Stimulated activated naive CD8-positive, alpha-beta T cell treated with anti-CD3 and anti-CD28 coated beads, Interleukin-15, Interleukin-2, amounts not matched to agents 100 U/mL and 50 U/mL, for 24 hours (primary cell): ENCODE measurements around the gene WNK2.
A peak's percentile ranks its signal among the peaks of the same experiment; 100 is the strongest.

Experiments
- ATAC-seq: fragments of 150-1000 bp; cut with Tn5 transposase; one replicate; pipeline ENCODE4 v1.10.0; 2021
- DNase-seq: peaks from one replicate; pipeline ENCODE4 v3.0.0; 2021

The WNK2 gene

DNA sequence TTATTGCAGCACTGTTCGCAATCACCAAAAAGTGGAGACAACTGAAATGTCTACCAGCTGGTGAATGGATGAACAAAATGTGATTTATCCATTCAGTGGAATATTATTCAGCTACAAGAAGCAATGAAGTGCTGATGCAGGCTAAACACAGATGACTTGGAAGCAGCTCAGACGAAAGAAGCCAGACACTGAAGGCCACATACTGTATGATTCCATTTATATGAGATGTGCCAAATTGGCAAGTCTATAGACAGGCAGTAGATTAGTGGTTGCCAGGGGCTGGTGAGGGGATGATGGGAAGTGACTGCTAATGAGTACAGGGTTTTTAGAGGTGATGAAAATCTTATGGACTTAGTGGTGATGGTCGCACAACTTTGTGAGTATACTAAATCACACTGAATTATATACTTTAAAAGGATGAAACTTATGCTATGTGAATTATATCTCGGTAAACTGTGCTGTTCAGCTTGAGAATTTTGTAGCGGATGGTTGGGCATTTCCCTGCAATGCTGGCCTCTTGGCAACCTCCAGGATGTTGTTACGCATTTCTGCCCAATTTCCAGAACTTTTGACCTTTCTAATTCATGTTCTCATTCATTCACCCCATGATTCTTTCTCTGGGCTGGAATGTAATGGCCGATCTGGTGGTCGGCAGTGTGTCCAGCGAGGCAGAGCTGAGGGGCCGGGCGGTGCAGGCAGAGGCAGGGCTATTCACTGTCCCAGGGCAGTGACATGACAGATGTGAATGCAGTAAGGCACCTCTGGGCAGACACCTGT lies 22.0 kb upstream of the WNK2 start:
- DNase-seq (no peak), ATAC-seq (no peak)

DNA sequence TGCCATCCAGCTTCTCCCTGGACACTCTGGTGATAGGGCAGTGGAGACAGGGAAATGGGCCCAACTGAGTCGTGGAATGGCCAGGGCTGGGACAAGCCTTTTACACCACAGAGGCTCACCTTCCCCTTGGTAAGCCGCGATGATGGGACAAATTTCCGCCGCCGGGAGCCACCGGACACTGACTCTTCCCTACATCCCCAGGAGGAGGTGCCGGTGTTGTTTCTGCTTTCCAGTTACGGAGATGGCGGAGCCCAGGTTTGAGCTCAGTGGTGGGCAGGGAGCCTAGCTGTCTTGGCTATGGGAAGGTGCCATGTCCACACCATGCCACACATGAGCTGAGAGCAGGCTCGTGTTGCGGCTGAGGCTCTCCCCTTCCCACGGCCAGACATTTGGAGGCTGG lies 19.9 kb upstream of the WNK2 start:
- no peak for DNase-seq
- no peak for ATAC-seq

DNA sequence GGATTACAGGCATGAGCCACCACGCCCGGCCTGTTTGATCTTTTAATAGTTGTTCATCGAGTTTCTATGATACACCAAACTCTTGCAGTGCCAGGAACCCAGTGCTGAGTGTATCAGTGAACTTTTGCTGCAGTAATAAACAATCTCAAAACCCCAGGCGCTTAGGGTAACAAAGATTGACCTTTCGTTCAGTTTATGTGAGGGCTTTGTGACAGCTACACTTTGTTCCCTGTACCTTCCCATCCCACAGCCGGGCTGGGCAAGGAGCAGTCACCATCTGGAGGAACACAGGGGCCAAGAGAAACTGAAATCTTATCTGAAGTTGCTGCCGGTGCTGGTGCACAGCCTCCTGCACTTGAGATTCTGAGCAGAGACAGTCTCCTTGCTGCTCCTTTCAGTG lies 17.2 kb upstream of the WNK2 start:
- ATAC-seq (no peak), DNase-seq (no peak)

DNA sequence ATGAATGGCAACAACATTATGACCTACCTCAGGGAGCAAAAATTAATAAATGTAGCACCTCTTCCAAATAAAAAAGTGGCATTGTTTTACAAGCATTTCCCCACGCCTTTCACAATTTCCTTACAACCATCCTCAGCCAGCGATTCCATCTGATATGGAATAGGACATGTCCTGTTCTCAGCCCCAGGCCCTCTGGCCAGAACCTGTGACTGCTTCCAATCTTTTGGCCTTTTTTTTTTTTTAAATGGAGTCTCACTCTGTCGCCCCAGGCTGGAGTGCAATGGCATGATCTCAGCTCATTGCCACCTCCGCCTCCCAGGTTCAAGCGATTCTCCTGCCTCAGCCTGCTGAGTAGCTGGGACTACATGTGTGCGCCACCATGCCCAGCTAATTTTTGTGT lies 16.8 kb upstream of the WNK2 start:
- DNase-seq, result no peak
- ATAC-seq, result no peak

DNA sequence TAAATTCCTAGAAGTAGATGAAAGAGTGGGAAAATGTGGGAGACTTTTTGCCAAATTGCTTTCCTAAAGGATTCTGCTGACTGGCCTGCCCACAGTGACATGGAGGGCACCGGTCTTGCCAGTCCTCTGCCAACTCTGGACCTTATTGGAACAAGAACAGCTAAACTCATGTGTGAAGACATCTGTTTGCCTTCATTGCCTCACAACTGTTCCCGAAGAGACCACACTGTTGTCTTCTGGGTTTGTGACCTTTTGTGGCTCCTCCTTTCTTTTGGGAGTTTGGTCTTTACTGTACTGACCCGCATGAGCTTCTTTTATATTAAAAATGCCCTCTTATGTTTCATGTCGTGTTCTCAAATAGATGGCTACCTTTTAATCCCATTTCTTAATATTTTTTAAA lies 16.1 kb upstream of the WNK2 start:
- ATAC-seq (no peak), DNase-seq (no peak)

DNA sequence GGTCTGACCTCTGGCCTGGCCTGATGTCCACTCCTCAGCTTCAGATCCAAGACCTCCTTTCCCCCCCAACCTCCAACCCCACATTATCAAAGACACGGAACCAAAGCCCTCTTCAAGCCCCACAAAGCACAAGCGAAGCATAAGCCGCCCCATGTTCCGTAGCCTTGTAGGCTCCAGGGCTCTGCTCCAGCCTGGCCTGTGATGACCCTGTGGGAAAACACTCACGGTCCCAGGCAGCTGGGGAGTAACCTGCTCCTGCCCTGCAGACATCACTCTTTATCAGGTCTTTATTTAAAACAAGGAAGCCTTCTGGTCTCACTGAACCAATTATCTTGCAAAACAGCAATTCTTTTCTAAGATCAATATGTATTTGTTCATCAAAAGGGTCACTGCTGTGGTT lies 15.4 kb upstream of the WNK2 start:
- ATAC-seq, result no peak
- no peak for DNase-seq

DNA sequence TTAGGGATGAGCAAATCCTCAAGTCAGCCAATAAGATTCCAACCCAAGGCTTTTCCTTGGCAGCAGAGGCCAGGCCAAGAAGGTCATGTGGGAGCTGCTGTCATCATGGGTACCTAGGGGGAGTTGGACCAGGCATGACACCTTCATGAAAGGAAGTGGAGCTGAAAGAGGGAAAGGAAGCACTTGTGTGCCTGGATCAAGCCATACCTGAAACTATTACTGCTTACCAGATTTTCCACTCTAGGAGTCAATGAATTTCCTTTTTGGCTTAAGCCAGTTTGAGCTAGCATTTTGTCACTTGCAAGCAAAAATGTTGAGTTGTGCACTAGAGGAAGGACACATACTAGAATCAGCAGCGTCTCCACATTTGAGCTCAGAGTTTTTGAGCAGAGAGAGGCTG lies 14.5 kb upstream of the WNK2 start:
- DNase-seq, result no peak
- no peak for ATAC-seq

DNA sequence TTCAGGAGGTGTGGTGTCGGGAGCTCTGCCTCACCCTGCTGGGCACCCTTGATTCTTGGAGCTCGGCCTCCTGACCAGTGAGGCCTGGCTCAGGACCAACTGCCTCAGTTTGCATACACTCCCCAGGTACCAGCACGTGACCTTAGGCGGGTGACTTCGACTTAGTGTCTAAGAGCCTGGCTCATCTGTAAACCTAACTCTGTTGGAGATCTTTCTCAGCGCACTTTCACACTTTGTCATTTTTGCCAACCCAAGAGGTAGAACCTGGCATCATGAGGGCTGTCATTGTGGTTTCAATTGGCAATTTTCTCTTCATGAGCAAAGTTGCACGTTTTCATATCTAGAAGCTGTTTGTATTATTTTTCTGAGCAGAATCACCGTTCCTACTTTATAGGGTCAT lies 13.4 kb upstream of the WNK2 start:
- peak; percentile 37 for ATAC-seq
- DNase-seq, result no peak

DNA sequence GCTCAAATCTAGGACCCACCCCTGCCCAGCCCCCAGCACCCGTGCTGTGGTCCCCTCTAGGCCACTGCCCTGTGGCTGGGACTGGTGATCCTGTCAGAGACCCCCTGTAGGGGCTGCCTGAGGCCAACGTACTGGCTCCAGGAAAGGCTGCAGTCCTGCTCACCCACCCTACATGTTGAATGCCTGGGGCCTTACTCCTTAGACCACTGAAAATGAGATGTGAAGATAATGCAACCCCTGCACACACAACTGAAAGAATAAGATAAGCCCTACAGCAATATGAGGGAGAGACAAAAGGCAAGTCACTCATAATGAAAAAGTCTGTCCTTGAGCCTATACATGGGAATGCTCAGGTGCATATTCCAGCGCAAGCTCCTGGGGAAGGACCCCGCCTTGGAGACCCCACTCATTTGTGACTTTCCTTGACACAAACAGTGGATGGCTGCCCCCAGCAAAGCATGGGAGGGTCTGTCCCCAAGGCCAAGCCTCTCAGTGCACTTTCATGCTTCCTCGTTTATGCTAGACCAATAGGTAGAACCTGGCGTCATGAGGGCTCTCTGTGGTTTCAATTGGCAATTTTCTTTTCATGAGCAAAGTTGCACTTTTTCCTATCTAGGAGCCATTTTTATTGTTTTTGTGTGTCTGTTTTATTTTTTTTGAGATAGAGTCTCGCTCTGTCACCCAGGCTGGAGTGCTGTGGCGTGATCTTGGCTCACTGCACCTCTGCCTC lies 12.5 kb upstream of the WNK2 start:
- no peak for DNase-seq
- ATAC-seq, result no peak

DNA sequence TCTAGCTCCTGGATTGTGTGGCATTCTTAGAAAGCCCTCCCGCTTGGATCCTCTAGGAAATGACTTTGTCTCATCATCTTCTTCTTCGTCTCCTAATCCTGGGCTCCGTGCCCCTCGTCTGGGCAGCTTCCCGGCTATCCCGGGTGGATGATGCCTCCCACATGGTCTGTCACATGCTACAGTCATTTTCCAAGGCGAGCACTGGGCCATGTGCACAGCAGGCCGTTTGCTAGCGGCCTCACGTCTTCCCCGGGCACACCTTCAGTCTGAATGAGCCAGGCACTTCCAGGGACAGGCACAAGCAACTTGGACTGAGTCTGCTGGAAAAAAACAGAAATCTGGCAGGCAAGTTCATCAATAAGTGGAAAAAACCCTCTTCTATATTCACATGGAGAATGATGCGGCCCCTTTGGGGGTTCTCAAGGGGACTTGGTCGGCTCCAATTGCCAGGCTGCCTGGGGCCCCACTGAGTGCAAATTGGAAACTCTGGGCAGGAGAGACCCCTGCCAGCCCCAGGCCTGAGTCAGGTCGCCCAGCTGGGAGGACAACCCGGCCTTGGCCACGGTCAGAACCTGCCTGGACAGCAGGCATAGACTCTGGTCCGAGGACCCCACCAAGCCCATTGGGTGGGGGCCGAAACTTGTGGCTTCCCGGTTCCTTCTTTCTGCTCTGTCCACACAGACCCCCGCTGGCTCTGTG lies 11.1 kb upstream of the WNK2 start:
- DNase-seq (no peak), ATAC-seq (no peak)

DNA sequence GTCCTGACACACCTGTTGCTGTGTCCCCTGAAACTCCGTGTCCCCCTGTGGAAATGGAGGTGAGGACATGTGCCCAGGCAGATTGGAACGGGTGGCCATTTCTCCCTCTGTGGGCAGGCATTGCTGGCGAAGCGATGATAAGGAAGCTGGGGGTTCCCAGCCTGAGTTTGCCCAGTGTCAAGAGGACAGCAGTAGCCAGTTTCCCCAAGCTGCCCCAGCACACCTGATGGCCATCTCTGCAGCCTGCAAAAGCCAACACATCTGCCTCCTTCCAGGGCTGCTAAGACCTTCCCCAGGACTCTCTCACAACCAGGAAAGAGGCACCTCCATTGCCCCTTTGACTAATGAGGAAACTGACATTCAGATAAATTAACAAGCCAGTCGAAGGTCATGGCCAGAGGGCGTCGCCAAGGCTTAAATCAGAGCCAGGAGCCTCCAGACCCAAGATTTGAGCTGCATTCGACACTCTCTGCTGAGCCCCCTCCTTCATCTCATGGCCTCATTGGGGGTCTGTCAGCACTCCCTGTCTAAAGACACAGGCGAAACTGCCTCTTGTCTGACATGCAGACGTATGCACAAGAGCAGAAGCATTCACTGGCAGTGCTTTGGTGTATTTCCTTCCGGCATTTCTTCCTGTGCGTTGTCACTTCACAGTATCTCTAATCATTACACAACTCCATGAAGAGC lies 10.4 kb upstream of the WNK2 start:
- DNase-seq (no peak), ATAC-seq (no peak)

DNA sequence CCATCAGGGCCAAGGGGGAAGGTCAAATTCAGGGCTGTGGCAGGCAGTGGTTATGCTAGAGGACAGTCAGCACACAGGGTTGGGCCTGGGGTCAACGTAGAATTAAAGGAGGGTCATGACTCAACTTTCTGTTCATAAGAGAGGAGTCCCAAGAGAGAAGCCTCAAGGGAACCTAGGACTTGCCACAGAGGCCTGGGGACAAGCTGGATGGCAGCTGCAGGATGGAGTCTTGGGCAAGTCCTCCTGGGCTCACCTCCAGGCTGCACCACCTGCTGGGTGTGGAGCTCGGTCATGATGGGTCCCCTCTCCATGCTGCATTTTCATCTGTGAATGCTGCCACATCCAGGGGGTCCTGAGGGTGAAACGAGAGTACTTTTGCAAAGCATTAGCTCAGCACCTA lies 9.0 kb upstream of the WNK2 start:
- no peak for DNase-seq
- ATAC-seq, result no peak

DNA sequence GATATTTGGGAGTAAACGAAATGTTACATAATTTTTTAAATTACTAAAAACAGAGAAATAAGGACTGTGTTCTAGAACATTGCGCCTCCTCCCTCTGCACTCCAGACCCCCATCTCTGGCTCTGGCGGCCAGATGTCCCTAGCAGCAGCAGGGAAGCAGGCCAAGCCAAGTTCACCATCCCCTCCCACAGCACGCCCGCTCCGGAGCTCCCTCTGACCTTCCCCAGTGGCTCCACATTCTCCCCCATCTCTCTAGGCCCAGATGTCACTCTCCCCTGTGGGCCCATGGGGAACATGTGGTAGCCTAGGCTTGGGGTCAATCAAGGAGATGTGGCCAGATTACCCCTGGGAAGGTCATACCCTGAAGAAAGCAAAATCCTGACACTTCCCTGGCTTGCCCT lies 6.3 kb upstream of the WNK2 start:
- ATAC-seq (no peak), DNase-seq (no peak)

DNA sequence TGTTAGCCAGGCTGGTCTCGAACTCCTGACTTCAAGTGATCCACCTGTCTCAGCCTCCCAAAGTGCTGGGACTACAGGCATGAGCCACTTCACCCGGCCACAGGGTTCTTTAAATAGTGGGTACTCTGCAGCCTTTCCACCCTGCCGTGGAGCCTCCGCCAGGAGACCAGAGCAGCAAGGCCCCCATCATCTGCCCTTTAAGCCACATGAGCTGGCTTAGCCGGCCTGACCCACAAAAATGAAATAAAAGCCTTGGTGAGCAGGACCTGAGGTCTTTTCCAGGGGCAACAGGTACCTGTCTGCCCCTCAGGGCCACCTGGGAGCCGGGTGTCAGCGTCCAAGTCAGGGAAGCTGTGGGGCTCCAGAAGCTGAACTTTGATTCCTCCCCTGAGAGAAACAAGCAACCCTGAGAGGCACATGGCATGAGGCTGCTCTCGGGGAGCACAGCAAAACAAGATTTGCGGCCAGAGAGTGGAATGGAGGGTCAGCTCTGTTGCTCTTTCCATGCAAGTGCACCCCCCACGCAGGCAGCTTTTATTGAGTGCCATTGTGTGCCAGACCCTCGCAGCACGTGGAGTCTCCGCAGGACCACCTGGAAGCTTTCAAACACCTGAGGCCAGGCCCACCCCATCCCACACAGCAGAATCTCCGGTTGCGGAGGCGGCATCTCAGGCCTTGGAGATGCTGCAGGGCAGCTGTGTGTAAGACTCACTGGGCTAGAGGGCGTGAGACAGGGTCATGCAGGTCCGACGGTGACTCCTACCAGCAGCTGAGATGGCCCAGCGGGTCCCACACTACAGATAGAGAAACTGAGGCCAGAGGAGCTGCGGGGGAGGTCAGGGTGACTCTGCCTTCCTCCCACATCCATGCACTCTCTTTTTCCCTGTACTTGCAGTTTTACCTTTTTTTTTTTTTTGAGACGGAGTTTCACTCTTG lies 4.8 kb upstream of the WNK2 start:
- ATAC-seq (no peak), DNase-seq (no peak)

DNA sequence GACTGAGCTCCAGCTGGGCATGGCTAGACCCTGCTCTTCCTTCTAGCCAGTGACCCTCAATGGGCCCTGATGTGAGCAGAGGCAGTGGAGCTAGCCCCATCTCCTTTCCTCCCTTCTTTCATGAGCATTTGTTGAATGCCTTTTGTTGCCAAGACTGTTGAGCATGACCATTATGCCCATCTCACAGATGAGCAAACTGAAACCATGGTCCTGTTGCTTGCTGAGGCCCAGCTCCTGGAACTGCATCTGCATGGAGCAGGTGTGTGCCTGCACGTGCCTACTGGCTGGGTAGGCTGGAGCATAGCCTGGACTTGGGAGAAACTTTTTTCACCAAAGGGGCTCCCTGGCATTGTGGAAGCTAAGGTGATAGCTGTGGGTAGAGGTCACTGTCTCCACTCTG lies 3.0 kb upstream of the WNK2 start:
- ATAC-seq, result no peak
- no peak for DNase-seq

DNA sequence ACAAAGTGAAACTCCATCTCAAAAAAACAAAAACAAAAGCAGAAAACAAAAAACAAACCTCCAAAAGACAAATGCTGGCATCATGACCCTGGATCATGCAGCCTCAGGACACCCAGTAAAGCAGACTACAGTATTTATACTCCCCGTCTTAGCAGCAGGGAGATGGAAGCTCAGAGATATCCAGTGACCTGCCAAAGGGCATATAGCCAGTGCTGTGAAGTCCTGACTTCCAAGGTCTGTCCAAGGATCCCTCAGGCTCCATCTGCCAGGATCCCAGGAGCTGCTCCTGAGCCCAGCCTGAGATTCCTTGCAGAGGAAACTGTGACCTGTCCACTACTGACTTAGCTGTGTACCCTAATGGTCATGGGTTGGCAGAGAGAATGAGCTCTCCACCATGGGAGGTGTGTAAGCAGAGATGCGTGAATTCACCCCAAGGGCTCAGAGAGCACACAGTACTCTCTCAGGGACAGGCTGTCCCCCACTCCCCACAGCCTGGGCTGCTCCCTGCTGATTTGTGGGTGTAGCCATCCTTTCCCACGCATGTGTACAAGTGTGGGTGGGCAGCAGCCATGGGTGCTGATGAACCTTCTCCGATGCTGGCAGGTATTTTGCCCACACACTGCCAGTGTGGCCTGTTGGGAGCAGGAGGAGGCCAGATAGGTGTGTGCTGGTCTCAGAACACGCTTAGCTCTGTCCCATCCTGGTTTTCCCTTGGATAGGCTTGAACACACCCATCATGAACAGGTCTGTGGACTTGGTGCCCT lies 2.1 kb upstream of the WNK2 start:
- no peak for DNase-seq
- no peak for ATAC-seq

DNA sequence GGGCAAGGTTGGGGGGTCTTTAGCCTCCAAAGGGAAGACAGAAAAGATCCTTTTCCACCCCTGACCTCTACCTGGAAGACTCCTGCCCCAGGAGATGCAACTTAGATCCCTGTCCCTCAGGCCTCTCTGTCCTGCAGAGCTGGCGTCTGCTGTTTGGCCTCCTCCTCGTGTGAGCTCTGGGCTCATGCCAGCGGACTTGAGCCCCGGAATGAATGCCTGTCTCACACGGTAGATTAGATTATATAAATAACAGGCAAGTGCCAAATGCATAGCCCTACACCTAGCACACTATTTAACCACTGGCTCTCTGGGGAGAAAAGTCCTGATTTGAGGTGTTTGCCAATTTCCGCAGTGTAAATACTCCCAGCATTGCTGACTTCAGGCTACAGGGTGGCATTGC lies 1.4 kb upstream of the WNK2 start:
- DNase-seq, result no peak

DNA sequence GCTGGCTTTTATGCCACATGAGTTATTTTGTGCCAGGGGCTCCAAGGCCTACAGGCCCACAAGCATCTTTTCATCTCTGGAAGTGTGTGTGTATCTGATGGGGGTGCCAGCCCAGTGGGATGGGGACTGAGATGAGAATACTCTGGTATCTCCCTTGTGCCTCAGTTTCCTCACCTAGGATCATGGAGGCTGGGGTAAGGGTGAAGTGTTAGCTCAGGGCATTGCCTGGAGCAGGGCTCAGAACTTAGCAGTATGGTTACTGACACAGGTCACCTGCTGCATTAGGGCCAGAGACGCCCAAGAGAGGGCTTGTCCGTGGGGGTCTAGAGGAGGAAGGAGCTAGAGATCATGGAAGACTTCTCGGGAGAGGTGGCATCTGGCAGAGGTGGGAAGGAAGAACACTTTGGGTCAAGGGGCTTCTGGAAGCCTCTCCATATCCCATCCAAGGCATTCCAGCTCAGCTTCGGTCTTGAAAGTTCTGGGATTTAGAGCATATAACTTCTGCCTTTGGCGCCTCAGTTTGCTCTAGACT lies 742 bp upstream of the WNK2 start:
- DNase-seq (no peak), ATAC-seq (no peak)

More for the DNA sequence above, 1.4 kb upstream of the WNK2 start:
- no peak for ATAC-seq

DNA sequence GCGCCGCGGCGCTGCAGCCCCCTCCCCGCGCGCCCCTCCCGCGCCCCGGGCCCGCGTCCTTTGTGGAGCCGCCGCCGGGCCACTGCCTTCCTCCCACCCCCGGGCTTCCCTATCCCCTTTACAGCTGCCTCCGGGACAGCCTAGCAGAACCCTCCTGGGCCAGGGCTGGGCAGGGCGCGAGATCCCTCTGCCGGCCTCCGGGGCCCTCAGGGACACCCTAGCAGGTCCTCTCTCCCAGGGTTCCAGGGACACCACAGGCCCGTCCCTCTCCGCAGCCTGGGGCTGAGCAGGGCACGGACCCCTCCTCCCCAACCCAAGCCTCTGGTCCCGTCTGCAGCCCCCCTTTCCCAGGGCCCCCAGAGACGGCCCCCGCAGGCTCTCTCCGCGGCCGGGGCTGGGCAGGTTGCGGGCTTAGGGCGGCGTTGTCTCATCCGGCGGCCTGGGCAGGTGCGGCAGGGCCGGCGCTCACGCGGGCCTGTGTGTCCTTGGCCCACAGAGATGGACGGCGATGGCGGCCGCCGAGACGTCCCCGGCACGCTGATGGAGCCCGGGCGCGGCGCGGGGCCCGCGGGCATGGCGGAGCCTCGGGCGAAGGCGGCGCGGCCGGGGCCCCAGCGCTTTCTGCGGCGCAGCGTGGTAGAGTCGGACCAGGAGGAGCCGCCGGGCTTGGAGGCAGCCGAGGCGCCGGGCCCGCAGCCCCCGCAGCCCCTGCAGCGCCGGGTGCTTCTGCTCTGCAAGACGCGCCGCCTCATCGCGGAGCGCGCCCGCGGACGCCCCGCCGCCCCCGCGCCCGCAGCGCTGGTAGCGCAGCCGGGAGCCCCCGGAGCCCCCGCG lies 710 bp downstream of the WNK2 start:
- ATAC-seq, result no peak
- DNase-seq, result no peak
